ENCODE data around the gene GRIK3.
A peak's percentile ranks its signal among the peaks of the same experiment; 100 is the strongest.

GRIK3 gene

DNA sequence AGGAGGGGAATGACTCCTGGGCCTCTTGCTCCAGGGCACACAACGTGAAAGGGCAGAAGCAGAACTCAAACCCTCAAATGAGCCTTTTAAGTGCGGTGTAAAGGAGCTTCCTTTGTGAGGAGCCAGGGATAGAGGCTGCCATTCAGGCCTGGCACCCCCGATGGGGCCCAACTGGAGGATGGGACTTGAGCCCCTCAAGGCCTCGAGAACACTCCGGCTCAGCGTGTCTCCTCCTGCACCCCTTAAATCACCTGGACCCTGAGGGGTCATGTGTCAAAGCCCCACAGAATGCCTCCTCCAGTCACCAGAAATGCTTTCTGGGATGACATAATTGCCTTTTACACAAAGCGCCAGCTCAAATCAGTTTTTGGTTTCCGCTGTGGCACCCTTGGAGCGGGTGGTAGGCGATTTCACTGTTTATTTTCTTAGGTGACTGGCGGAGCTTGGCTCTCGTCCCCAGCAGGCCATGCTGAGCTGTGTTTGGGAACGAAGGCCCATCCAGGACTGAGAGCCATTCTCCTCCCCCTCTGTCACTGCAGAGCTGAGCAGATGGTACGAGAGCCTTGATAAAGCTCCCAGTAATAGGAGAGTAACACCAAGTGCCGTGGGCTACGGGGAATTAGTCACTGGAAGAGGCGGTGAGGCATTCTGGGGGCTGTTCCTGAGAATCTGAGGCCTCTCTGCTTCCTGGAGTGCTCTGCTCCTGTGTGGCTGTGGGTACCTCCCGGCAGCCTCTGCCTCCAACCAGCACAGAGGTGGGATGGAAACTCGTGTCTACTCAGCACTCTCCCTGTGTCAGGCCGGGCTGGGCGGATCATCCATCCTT is 163.0 kb downstream of the GRIK3 start:
- DNase-seq, result no peak

DNA sequence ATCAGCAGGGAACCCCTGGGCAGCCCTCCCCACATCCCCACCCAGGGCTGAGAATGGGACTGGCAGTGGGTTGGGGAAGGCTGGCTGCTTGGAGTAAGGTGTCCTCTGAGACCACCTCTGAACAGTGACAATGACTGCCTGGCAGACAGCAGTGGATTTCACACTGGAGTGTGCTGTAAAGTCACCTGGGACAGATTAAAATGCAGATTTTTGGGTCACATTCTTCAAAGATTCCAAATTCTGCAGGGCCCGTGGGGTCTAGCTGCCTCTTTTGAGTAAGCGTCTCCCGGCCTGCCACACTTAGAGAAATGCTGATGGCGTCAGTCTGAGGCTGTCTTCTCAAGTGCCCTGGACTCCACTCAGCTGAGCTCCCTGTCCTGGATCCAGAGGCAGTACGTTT is 164.5 kb downstream of the GRIK3 start:
- DNase-seq, result no peak

DNA sequence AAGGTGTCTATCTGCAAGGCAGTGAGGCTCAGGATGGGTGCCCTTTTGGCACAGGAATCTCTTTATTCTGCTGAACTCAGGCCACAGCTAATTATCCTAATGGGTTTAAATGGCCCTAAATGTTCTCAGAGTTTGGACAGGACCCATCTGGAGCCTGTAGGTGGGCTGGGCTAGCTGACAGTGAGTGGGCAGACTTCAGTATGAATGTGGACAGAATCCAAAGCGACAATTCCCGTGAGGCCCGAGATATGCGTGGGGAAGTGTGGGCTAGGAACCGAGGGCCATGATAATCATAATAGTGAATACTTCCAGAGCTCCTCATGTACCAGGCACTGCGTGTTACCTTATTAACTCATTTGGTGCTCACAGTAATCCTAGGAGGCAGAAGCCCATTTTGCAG is 165.3 kb downstream of the GRIK3 start:
- no peak for DNase-seq

DNA sequence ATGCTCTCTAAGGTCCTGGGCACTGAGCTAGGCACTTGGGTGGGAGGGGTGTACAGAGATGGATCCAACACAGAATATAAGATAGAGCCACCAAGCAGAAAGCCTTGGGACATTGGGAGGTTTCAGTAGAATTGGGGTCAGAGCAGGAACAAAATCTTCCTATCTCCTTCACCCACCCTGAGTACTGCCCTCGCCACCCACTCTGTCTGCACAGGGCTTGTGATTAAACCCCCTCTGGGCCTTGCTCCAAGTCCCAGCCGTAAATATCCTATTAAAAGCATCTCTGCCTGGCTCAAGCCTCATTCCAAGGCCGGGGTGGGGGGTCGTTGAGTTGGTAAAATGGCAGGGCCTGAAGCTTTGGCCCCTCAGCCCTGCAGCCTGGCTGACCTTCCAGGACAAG is 166.7 kb downstream of the GRIK3 start:
- DNase-seq, result no peak

DNA sequence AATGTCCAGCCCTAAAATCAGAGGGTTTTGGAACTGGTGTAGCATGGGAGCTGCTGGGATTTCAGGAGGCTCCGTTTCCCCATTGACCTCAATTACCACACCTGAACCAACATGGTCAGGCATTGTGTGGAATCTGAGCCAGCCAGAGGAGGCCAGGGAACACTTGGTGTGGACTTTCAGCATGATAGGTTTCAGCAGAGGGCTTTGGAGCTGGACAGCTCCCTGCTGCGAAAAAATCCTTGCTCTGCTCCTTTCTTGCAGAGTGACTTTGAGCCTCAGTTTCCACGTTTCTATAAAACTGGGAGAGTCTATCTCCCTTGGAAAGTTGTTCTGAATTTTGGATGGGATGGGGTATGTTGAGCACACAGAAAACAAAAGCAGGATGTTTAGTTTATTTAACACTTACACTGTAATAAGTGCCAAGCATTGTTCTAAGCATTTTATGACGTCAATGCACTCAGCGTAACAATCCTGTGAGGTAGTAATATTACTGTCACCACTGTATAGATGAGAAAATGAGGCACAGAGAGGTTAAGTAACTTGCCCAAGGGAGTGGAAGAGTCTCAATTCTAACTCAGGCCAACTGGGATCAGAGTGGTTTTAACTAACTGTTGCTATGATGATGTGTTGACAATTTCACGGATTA is 168.0 kb downstream of the GRIK3 start:
- no peak for DNase-seq

DNA sequence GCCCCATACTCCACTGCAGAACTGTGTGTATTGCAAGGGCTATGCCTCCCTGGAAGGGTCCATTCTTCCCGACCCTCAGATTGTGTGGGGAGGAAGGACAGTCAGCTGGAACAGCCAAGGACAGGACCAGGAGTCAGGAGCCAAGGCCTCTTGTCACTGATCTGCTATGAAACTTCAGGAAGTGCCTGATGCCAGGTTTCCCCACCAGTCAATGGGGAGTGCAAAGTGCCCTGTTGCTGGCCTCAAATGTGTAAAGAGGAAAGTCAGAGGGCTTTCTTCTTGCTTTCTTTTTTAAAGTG is 168.8 kb downstream of the GRIK3 start:
- DNase-seq, result no peak

DNA sequence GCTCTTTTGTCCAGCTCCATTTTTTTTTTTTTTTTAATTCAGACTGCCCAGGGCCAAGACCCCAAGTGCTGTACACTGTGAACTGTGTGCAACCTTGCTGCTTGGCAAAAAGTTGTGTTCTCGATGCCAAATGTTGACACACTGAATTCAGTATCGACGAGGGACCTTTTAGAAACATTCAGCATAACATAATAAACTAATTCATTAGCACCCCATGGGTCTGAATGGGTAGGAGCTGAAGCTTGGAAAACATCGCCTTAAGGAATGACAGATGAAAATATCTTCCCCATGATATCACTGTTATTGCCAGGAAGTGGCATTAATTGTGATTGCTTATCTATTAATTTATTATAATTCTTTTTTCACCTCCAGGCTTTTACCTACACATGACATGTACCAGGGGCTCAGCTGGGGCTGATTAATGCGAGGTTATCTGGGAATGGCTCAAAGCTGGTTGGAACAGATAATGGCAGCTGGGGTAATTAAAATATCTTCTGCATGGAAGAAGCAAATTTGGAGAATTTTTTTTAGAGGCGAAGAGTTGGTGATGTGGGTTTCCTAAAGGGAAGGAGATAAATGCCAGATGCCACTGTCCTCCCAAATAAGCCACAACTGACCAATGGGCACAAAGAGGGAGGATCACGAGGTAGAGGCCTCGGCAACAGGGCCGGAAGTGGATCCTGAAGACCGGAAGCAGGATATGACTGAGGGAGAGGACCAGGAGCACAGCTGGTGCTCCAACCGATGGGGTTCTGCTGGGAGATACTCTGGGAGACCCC is 169.3 kb downstream of the GRIK3 start:
- no peak for DNase-seq

DNA sequence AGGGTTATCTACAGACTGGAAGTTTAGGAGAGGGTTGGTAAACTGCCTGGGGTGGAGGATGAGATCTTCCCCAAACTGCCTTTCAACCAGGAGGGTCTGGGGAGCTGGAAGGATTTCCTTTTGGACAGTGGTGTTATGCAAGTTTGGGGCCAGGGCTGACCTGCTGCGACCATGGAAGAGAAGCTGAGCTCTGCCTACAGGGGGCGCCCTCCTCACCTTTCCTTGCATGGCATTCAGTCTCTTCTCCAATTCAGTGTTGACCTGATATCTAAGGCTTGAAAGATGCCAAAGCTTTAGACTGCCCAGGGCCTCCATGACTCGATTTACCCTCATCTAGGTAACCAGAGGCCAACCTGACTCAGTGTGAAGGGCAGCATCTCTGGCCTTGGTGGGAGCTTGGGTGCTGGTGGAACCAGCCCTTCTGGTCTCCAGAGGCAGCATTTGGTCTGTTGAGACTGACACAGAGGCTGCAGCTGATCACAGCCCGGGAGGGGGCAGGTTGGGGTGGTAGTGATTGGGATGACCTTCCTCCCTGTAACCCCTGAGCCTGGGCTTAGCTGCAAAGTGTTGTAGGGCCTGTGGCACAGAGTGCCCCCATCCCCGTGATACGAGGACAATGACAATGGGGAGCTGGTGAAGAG is 170.0 kb downstream of the GRIK3 start:
- DNase-seq, result peak; percentile 28 to 31

DNA sequence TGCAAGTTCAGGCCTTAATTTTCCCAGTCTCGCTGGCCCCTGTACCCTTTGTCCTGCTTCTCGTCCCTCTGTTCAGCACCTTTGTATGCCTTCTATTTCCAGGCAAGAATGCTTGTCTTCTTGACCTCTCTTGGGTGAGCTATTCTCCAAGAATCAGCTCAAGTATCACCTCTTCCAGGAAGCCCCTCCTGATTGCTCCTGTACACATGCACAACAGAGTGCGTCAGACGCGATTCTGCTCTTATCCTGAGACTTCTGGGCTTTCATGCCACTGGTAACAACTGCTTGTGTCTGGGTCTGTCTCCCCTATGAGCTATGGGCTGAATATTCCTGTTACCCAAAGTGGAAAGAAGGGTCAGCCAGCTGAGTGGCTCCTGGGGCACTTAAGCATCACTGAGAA is 170.8 kb downstream of the GRIK3 start:
- no peak for DNase-seq

DNA sequence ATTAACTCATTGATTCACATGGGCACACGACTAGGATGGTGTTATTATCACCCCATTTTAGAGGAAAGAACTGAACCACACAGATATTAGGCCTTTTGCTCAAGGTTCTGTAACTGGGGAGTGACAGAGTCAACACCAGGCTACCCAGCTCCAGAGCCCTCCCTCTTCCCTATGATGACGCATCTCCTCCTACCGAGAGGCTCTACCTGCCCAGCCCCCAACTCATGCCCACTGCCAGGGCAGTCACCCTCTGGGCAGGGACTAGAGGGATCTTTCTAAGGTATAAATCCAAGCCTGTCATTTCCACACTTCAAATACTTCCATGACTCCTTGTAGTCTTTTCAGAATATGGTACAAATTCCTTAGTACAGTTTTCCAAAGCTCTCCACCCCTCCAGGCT is 171.3 kb downstream of the GRIK3 start:
- no peak for DNase-seq

DNA sequence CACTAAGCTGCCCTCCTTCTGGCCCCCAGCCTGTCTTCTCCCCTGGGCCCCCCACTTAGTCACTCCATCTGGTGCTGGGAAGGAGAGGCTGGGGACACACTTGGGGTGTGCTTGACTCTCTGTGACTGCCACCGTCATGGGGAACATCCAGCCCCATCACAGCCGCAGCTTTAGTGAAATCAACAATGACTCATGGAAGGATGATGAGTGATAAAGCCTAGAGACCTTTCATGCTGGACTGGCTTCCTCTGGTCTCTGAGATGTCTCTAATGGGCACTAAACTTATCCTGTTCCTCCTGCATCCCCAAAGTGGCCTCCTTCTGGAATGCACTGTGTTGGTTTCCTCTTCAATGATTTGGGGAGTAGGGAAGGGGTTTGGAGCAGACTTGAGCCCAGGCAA is 172.9 kb downstream of the GRIK3 start:
- DNase-seq, result no peak

DNA sequence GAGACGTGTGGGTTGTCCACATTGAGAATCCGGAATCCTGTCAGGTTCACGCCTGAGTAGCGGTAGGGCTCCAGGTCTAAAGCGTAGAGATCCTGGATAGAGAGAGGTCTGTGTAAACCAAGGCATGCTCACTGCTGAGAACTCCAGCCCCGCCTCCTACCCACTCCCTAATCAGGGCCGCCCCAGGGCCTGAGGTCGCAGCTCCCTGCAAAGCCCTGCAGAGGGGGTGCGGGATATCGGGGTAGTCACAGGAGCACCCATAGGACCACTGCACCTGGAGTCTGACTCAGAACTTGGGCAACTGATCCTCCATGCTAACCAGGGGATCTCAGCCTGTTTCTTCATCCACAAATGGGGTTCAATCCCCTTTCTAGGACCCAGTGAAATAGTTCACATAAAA is 174.4 kb downstream of the GRIK3 start:
- DNase-seq, result no peak

DNA sequence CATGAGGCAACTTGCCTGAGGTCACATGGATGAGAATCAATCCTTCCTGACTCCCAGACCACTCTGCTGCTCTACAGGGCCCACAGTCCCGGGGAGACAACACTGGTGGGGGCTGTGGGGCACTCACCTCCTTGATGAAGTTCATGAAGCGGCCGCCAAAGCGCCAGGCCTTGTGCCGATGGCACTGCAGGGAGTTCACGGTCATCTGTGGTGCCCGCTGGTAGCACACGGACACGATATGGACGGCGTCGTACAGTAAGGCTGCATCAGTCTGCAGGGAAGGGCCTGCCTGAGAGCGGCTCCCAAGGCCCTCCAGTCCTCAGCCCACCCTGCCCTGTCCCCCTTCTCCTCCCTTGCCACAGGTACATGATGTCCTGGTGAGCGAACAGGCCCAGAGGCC is 175.3 kb downstream of the GRIK3 start:
- no peak for DNase-seq

DNA sequence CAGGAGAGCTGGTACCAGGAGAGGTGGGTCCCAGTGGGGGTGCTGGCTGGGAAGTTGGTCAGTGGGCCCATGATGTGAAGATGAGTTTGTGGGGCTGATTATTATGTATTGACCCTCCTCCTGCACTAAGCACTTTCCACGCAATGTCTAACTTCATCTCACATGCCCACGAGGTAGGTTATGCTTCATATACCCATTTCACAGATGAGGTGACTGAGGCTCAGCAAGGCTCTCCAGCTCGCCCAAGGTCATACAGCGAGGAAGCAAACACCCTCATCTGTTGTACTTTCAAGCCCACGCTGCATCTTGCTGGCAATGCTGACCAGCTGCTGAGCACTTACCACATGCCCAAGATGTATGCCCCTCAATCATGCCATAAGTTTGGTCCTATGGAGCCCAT is 175.8 kb downstream of the GRIK3 start:
- no peak for DNase-seq

DNA sequence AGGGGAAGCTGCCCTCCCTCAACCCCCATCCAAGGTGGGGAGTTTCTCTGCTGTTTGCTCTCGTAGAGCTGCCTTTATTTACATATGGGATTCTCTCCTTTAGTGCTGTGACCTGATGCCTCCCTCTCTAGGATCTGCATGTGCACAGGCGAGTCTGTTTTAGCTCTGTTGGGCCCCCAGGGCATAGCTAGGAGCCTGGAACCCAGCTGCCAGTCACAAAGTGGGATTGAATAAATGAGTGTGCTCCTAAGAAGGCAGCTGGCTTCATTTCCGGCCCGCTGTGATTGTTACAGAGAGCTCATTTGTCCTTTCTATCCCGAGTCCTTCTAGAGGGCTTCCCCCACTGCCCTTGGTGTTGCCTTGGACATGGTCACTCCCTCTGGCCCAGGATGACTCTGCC is 176.6 kb downstream of the GRIK3 start:
- DNase-seq, result no peak

DNA sequence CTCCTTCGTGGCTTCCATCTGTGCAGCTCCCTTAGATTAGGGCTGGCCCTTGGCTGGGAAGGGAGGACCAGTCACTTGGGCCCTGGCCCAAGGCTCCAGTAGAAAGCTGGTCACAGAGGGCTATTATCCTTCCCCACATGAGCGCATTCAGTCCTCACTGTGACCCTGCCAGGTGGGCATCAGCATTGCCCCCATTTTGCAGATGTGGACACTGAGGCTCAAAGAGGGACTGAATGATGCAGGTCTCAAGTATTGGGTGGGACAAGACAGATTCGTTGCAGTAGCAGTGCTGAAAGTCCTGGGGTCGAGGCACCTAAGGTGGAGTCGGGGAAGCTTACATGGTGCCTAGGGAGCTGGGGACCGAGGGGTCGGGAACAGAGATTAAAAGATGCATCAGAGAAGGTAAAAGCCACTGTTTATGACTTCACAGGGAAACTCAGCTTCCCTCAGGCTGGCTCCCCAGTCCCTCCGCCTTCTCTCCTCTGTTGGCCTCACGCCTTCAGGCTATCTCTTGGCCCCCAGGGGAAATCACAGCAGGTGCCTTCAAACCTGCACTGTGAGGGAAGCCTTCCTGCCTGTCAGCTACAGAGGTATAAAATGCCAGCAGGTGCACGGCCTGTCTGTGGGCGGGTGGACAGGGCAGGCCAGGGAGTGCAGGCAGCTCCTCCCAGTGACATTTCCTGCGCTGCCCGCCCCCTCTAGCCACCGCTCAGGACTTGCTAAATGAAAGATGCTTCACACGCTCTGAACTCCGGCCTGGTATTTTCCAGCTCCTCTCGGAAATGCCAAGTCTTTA is 178.4 kb downstream of the GRIK3 start:
- no peak for DNase-seq

DNA sequence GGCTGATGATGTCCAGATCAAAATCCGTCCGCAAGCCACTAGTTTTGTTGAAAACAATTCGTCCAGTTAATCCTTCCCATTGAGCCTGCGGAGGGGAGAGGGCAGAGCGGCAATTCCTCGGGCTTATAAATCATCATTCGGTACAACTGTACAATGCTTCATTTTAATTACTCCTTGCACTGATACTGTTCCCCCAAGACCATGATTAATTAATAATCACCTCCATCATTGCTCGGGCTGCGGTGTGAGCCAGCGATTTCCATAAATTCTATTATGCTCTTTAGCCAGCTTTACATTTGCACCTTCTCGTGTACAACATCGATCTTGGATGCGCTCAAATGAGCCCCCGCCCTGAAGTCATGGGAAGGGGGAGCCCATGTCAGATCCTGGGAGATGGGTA is 180.7 kb downstream of the GRIK3 start:
- no peak for DNase-seq

DNA sequence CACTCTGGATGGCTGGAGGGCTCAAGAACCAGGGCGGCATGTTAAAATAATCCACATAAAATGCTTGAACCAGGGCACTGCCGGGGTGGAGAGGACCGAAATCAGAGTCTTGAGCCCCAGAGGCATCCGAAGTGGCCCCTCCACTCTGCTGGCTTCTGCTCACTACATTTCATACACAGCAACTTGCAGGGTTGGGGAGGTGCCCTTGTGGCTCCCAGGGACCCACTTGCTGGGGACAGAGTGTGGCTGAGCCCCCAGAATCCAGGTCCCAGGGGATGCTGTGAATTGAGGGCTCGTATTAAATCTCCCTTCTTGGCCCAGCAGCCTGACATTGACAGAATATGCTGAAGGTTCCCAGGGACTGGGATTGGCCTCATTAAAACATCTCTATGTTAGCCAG is 181.7 kb downstream of the GRIK3 start:
- no peak for DNase-seq

DNA sequence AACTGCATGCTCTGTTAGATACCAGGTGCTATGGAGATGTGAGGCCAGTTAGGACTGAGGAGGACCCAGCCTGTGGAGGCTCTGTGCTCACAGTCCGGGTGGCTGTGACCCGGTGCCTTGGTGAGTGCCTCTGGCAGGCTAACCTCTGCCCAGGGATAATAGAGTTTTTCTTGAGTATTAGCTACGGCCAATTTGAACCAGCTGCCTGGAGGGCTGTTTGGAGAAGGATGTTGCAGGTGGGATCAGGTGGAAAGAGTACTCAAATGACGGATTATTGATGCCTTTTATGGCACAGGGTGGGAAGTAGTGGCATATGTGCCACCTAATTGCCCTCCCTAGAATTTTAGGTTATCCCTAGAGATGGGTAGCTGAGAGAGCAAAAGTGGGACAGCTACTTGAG is 182.7 kb downstream of the GRIK3 start:
- no peak for DNase-seq

DNA sequence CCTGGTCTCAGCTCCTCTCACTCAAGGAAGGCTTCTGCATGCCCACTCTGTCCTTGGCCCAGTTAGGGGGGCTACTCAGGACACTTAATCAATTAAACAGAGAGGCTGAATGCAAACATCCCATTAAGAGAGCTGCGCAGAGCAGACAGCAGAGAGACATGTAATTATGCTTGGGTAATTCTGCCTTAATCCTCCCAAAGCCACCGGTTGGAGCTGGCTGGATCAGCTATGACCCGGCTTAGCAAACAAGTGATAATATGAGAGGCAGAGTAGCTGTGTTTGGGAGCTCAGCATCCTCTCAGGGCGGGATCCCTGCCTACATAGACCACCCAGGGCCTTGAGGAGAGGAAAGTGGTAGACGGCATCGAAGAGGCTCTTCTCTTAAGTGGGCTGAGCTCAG is 183.2 kb downstream of the GRIK3 start:
- DNase-seq, result no peak

DNA sequence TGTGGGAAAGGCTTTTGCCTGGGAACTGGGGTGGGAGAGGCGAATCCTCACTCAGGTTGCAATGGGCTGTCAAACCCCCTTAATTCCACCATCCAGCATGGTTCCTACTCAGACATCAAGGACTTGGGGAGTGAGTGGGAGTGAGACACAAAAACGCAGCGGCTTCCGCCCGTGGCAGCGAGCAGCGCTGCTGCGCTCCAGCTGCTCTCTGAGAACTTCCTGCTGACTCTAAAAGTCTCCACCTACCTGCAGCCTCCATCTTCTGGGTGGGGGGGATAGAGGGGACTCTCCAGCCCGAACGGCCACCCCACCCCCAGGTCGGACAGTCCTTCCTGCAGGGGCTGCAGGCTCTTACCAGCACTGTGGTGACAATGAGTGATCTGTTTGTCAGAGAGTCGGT is 184.4 kb downstream of the GRIK3 start:
- DNase-seq, result no peak

DNA sequence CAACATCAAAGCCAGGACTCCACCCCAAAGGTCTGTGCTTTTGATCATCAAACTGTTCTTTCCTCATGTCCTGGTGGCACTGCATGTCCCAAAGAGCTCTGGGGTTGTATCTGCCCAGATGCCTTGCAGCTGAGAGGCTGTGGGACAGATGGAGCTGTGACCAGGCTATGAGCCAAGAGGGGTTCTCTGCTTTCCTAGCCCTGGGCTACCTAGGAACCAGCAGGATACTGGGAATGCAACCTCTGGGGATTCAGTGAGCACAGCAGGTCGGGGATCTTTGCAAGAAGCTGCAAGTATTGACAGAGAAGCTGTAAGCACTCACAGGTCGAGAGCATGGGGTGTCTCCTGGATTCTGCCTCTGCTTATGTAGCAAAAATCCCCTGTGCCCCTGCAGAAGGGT is 186.6 kb downstream of the GRIK3 start:
- DNase-seq, result no peak

DNA sequence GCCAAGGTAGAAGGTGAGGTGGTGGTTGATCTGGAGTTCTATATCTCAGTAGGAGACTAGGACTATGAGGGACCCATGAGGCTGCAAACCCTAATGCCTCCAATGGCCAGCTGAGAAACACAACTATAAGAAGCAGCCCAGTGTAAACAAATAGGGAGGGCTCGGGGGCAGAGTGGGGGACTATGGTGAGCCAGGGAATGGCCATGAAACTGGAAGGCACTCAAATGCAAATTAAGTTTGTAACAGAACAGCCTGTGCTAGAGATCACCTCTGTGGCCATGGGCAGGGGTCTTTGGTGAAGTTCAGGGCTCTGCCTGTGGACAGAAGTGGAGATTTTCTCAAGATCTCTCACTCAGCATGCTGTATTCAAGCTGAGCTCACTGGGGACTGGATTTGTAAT is 187.1 kb downstream of the GRIK3 start:
- DNase-seq, result no peak

Data from stimulated activated CD4-positive, alpha-beta T cell treated with anti-CD3 and anti-CD28 coated beads, Interleukin-2, amount 100 ng/mL, for 48 hours (primary cell).